Activated CD4-positive, alpha-beta T cell treated with anti-CD3 and anti-CD28 coated beads for 1 hour (primary cell): ENCODE data around the gene CCN5.
"Not testable (repeated sequence)": the region's sequence is repeated elsewhere in the genome, so short reads cannot be mapped to it uniquely, and the experiment has no call there.

Experiments used
- DNase-seq: peaks from one replicate; pipeline ENCODE4 v3.0.0-alpha.2; 2020

CCN5 gene

DNA sequence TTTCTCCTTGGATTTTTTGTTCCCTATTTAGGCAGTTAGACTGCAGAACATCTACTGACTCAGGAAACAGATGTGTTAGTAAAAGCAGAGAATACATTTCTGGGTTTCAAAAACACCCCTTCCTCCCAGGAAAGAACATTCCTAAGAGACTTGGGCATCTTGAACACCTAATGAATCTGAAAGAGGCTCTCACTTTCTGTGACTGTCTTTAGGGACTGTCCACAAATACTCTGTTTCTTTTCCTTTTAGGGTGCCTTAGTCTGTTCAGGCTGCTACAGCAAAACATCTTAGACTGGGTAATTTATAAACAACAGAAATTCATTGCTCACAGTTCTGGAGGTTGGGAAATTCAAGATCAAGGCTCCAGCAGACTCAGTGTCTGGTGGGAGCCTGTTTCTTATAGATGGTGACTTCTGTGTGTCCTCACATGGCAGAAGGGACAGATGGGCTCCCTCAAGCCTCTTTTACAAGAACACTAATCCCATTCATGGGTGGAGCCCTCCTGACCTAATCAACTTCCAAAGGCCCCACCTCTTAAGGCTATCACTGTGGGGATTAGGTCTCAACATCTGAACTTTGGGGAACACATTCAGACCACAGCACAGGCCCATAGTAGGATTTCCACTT lies 19.4 kb upstream of the CCN5 start:
- no peak for DNase-seq

GRCh38 chr20:44696315-44696714 lies 18.9 kb upstream of the CCN5 start:
- DNase-seq, result no peak

DNA sequence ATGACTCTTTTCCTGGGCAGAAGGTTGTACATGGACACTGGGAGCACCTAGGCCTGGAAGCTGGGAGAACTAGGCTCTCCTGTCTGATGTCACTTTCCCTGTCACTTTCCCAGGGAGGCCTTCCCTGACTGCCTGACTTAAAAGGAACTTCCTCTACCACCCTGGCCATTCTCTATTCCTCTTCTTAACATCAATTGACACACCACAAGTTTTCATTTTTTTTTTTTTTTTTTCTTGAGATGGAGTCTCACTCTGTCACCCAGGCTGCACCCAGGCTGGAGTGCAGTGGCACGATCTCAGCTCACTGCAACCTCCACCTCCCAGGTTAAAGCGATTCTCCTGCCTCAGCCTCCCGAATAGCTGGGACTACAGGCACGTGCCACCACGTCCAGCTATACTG lies 18.1 kb upstream of the CCN5 start:
- not testable (repeated sequence) for DNase-seq

- no peak for DNase-seq
Measured at GRCh38 chr20:44698351-44698750, 16.8 kb upstream of the CCN5 start.

DNA sequence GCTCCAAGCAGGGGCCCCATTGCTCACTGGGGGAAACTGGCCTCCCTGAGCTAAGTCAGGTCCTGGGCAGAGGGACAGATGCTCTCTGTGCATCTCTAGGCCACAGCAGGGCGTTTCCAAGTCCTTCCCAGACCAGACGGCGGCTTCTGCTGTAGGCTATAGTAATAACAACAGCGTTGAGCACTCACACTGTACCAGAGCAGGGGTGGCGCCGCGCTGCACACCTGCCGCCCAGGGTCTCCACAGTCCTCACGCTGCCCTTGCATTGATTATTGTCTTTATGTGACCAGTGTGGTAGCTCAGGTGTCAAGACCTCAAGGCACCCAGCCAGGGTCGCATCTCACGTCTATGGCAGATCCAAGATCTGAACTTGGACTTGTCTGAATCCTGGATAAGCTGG lies 14.9 kb upstream of the CCN5 start:
- no peak for DNase-seq

DNA sequence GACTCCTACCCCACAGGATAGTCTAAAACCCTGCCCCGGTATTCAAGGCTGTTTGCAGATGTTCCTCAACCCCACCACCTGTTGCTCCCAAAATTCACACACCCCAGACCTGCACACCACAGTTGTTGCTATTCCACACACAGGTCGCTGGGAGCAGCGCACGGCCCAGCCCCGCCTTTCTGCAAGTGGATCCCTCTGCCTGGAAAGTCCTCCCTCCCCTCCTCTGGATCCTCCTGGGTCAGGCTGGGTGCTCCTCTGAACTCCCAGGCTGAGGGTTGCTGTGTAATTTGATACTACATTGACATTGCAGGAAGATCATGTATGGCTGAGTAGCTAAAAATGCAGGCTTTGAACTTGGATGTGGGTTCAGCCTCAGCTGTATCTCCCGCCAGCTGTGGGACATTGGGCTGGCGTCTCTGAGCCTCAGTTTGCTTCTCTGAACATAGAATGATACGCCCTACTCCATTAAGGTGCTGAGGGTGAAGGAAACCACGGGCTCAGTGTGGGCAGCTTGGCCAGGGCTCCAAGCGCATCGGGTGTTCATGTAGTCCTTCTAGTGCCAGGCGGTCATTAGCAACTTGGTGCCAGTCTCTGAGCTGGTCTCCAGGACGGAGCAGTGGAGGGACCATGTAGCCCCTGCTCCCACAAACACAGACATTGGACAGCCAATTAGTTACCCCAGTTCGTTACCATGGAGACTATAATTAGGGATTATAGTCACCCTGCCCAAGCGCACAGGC lies 13.9 kb upstream of the CCN5 start:
- no peak for DNase-seq

- no peak for DNase-seq
Measured at GRCh38 chr20:44701858-44702256, 13.3 kb upstream of the CCN5 start.

DNA sequence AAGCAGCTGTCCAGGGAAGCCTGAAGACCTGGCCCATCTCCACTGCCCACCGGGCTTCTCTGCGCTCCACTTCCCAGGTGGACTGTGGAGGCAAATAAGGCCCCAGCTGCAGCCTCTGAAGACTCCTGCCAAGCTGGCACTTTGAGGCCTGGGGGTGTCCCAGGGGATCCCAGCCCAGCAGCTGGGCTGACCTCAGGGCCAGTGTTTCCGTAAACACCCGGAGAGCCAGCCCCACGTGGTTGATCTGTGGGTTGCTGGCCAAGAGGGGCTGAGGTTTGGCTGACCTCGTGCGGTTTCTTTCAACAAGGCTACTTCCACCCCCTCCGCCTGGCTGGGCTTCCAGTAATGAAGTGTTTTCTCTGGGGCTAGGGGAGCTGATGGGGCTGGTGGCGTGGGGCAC lies 12.4 kb upstream of the CCN5 start:
- DNase-seq, result no peak

DNA sequence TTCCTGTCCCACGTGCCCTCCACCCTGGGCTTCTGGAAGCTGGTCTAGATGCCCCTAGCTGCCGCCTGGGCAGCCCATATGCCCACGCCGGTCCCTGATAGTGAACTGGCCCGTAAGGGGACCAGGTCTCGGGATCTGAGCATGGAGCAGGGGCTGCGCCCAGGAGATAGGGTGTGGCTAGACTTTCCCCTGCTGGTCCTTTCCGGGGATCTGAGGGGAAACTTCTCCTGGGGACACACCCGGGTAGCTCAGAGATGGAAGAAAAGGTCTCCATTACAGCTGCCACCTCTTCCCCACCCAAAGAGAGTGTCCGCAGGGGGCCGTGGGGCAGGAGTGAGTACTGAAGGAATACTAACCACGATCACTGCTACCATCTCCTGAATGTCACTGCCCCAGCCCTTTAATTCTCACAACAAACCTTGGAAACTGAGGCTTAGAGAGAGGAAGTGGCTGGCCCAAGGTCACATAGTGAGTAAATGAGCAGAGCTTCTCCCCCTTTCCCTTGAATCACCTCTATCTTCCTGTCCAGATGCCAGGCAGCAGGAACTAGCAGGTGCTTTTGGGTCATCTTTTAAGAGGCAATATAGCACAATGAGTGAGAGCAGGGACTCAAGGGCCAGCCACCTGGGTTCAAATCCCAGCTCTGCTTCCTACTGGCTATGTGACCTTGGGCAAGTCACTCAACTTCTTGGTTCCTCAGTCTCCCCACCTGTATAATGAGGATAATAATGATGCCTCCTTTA lies 11.8 kb upstream of the CCN5 start:
- DNase-seq, result no peak

DNA sequence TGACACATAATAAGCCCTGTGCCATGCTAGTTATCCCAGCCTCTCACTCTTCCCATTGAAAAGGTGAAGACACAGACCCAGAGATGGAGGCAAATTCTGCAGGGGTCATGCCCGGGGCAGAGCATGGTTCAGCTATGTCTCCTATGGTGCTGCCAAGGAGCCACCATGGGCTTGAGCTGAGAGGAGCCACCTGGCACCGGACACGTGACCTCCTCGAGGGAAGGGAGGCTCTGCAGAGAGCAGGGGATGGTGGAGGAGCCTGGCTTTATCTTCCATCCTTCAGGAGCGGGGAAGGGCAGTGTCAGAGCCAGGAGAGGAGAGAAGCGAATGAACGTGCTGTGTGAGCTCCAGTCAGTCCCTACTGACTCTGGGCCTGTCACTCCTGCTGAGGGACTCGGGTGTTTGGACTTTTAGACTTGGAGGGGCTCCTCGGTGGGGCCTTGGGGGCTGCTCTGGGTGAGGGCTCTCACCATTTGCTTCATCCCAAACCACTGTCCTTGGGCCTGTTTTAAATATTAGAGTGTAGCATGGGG lies 11.1 kb upstream of the CCN5 start:
- DNase-seq, result no peak

- DNase-seq, result no peak
Measured at GRCh38 chr20:44704551-44704971, 10.6 kb upstream of the CCN5 start.

GRCh38 chr20:44705364-44706094 lies 9.6 kb upstream of the CCN5 start:
- no peak for DNase-seq

- DNase-seq, result no peak
Measured at GRCh38 chr20:44706301-44707017, 8.7 kb upstream of the CCN5 start.

GRCh38 chr20:44707018-44707579 lies 8.1 kb upstream of the CCN5 start:
- DNase-seq, result no peak

DNA sequence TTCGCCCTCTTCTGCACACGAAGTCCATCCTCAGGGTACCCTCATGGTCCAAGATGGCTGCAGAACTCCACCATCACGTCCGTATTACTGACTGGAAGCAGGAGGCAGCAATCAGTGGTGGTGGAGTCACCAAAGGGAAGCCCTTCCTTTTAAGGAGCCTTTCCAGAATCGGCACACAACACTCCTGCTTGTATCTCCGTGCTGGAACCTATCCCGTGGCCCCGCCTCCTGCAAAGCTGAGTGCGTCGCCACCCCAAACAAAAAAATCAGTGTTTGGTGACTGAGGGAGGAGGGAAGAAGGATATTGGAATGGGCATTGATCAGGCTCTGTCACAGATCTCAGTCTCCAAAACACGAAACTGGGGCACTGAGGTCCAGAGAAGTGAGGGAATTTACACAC lies 5.8 kb upstream of the CCN5 start:
- no peak for DNase-seq

- no peak for DNase-seq
Measured at GRCh38 chr20:44709797-44710196, 5.4 kb upstream of the CCN5 start.

DNA sequence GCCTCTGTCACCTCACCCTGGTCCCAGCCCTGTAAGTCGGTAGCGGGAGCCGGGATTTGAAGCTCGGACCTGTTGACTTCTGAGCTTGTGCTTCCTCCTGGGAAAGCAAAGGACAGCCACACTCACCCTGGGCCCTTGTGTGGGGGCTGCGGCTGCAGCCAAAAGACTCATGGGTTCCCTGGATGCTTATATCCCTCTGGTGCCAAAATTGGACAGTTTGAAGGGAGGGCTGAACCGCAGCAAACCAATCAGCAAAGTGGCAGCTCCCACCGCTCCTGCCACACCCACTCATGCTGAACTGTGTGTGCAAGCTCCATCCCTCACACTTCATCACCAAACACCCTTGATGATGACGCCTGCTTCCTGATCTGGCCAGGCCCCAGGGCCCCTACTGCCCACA lies 3.9 kb upstream of the CCN5 start:
- DNase-seq, result no peak

GRCh38 chr20:44714102-44714700 lies 968 bp upstream of the CCN5 start:
- no peak for DNase-seq

DNA sequence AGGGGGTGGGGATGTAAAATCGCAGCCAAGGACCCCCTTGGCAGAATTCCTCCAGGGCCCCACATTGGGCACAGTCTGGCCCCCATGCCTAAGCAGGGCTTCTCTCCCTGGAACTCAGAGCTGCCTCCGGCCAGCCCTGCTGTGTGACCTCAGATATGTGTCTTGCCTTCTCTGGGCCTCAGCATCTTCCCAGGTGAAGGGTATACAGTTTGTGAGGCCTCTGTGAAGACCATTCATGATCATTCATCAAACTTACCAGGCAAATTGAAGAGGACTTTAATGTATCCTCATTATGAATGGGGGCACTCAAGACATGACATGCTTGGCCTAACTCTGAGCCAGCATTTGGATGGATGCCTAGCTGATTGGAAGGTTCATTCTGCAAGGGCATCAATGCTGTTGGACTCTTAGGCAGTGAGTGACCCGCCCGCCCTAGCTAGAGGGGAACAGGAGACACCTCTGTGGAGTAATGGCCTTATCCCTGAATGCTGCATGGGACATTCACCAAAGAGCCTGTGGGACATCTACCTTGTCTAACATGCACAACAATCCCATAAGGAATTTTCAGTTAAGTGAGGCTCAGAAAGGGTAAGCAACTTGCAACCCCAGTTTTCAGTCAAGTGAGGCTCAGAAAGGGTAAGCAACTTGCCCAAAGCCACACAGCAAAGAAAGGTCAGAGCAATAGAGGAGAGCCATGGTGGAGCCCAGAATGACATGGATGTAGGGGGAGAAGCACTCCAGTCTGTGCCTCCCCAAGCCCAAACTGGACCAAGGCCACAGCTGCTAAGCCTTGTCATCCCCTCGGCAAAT lies 535 bp downstream of the CCN5 start:
- no peak for DNase-seq

- DNase-seq, result no peak
Measured at GRCh38 chr20:44716309-44717106, 1.3 kb downstream of the CCN5 start.
